NCI-H1105 (cell line): ENCODE data around the gene ASB9.
"Not testable (repeated sequence)": the region's sequence is repeated elsewhere in the genome, so short reads cannot be mapped to it uniquely, and the experiment has no call there.

Source experiments
- DNase-seq: peaks from one replicate; lab custom pipeline; 2025; lab: John Stamatoyannopoulos, UW

The ASB9 gene

GRCh38 chrX:15241301-15241700 is 28.6 kb downstream of the ASB9 start:
- DNase-seq, result no peak

GRCh38 chrX:15240414-15240813 is 29.5 kb downstream of the ASB9 start:
- DNase-seq, result no peak

DNA sequence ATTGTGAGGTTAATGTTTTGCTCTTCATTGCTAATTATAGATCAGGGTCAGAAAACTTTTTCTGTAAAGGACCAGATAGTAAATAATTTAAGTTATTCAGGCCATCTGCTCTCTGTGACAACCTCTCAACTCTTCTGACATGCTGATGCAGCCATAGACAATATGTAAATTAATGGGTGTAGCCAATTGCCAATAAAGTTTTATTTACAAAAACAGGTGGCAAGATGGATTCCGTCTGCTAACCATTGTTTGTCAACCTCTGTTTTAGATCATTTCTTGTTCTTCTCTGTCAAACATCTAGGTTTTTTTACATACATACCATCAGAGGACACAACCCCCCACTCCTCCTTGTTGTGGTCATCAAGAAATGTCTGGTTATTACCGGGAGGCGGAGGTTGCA is 33.7 kb downstream of the ASB9 start:
- no peak for DNase-seq

DNA sequence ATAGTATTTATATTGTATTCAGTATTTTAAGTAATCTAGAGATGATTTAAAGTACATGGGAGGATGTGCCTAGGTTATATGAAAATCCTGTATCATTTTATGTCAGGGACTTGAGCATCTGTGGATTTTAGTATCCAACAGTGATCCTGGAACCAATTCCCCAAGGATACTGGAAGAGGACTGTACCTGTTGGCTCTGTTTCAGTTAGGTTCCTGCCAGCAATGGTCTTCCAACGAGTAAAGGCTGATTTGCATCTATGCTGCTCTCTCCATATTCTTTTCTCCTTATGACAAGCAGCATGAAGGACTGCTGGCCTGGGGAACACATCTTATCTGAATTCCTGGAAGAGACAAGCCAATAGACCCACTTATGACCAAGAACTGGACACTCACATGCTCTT is 34.9 kb downstream of the ASB9 start:
- no peak for DNase-seq

- no peak for DNase-seq
Measured at GRCh38 chrX:15233416-15234015, 36.4 kb downstream of the ASB9 start.

DNA sequence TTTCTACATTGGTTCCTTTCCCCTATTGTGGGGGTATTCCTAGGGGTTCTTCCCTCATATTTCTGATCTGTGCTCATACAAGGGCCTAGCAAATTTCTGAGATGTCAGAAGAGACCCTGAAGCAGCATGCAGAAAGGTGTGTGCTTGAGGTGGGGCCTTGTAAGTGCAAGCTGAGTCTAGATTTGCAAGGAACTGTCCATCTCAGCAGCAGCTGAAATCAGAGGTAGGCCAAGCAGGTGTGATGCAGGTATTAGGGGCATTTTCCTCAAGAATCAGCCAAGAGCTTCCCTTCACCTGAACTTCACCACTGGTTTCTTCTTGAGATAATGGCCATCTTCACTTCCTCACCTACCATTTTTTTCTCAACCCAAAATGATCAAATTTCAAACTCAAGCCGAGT is 45.1 kb downstream of the ASB9 start:
- DNase-seq, result no peak

- no peak for DNase-seq
Measured at GRCh38 chrX:15221321-15221720, 48.6 kb downstream of the ASB9 start.

GRCh38 chrX:15217161-15217560 is 52.7 kb downstream of the ASB9 start:
- DNase-seq, result no peak

- DNase-seq, result no peak
Measured at GRCh38 chrX:15216280-15216679, 53.6 kb downstream of the ASB9 start.

- no peak for DNase-seq
Measured at GRCh38 chrX:15215366-15215765, 54.5 kb downstream of the ASB9 start.

DNA sequence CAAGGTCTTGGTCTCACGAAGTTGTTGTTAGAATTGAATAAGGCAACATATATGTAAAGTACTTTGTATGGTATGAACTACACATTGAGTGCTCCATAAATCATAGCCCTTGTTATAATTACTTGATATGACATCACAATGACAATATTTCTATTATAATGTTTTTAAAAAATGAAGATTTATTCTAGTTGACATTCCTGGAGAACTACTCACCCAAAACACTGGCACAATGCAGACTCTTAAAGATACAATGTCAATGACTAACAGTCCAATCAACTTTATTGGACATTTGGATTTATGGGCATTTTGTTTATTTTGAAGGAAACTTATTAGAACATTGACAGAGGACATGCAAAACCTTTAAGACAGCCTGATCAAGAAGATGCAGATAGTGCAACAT is 55.3 kb downstream of the ASB9 start:
- no peak for DNase-seq

DNA sequence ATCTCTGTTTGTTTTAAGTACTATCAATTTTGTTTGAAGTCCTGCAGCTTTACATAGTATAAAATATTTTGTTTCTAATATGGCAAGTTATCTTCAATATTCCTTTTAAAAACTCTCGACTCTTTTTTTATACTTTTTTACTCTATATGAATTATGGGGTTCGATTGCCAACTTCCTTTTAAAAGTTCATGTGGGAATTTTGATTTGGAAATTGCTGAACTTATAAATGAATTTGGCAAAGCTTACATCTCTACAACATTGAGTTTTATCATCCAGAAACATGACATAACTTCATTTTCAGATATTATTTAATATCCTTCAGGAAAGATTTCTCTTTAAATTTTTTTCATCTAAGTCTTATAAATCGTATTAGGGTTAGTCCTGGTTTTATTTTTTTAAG is 60.8 kb downstream of the ASB9 start:
- DNase-seq, result no peak

- no peak for DNase-seq
Measured at GRCh38 chrX:15207994-15208393, 61.9 kb downstream of the ASB9 start.

- DNase-seq, result no peak
Measured at GRCh38 chrX:15207384-15207783, 62.5 kb downstream of the ASB9 start.

- DNase-seq, result peak; percentile 69
Measured at GRCh38 chrX:15206306-15206705, 63.6 kb downstream of the ASB9 start.

DNA sequence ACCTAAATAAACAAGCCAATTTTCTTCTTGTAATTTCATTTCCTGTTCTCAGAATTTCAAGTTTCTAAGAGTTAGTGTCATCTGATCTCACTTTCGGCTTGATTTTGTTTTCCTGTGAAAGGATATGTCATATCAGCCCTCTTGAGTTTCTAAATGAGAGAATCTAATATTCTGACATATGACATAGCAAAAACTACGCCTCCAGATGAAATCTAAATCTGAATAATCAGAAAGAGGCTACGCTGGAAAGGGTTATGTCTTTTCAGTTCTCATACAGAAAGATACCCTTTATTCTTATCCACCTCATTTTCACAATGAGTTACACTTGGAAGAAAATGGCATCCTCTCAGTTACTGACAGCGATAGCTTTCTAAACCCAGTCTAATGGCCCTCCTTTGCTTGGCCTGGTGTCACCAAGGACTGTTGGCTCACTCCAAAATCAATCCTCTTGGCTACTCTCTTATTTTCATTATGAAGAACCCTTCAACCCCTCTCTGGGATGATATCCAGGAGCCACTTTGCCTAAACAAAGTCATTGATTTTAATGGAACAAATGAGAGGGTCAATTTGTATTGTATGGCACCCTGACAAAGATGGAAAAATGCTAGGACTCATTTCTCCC is 65.6 kb downstream of the ASB9 start:
- peak; percentile 53 for DNase-seq

GRCh38 chrX:15203694-15204093 is 66.2 kb downstream of the ASB9 start:
- no peak for DNase-seq

GRCh38 chrX:15202454-15203177 is 67.3 kb downstream of the ASB9 start:
- no peak for DNase-seq

GRCh38 chrX:15200871-15201270 is 69.0 kb downstream of the ASB9 start:
- DNase-seq, result no peak

- not testable (repeated sequence) for DNase-seq
Measured at GRCh38 chrX:15198608-15199202, 71.2 kb downstream of the ASB9 start.

GRCh38 chrX:15194146-15194545 is 75.7 kb downstream of the ASB9 start:
- DNase-seq, result no peak
